RWPE1 (cell line): ENCODE data around the gene SETD1B.
"Not testable (repeated sequence)": the region's sequence is repeated elsewhere in the genome, so short reads cannot be mapped to it uniquely, and the experiment has no call there.

Source experiments
- CTCF ChIA-PET: fragments of 350-600 bp; sonication (Branson Sonifier 250); formaldehyde crosslinking; extraction: SDS; loops from one replicate; lab custom pipeline; 2021; lab: Yijun Ruan, JAX
- POLR2A ChIA-PET: fragments of 400-600 bp; formaldehyde crosslinking; extraction: SDS; loops from one replicate; lab custom pipeline; 2020; ENCODE audit warnings: antibody characterized with exemption; ENCODE audit not compliant: low non-redundant PET; lab: Yijun Ruan, JAX
- DNase-seq: peaks from one replicate; pipeline ENCODE4 v3.0.0; 2012; ENCODE audit warnings: low spot score
- H3K27ac ChIP-seq: fragments of 450-650 bp; 2 replicates; pipeline ENCODE4 v1.5.1; 2017
- TF ChIP-seq, protein P1 (sequence below): fragments of 450-650 bp; conservative IDR thresholded peaks from 2 replicates; pipeline ENCODE4 v1.5.1; 2017; ENCODE audit warnings: low read depth, mild to moderate bottlenecking

The SETD1B gene

DNA sequence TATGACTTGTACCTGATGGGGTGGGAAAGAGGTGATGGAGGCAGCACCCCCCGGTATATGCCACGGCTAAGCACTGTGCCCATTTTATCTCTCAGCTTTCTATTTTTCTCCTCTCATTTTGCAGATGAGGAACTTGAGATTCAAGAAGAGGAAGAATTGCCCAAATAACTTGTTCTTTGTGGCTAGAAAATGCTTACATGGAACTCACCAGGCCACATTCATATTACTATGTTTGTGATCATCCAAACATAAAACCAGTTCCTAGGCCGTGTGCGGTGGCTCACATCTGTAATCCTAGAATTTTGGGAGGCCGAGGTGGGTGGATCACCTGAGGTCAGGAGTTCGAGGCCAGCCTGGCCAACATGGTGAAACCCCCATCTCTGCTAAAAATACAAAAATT, 70.3 kb downstream of the SETD1B start:
- no peak for DNase-seq
- TF ChIP-seq, protein P1, sequence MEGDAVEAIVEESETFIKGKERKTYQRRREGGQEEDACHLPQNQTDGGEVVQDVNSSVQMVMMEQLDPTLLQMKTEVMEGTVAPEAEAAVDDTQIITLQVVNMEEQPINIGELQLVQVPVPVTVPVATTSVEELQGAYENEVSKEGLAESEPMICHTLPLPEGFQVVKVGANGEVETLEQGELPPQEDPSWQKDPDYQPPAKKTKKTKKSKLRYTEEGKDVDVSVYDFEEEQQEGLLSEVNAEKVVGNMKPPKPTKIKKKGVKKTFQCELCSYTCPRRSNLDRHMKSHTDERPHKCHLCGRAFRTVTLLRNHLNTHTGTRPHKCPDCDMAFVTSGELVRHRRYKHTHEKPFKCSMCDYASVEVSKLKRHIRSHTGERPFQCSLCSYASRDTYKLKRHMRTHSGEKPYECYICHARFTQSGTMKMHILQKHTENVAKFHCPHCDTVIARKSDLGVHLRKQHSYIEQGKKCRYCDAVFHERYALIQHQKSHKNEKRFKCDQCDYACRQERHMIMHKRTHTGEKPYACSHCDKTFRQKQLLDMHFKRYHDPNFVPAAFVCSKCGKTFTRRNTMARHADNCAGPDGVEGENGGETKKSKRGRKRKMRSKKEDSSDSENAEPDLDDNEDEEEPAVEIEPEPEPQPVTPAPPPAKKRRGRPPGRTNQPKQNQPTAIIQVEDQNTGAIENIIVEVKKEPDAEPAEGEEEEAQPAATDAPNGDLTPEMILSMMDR: no peak
- no peak overlapping the region for H3K27ac ChIP-seq
- POLR2A ChIA-PET: no interaction called here
- CTCF ChIA-PET: no interaction called here

DNA sequence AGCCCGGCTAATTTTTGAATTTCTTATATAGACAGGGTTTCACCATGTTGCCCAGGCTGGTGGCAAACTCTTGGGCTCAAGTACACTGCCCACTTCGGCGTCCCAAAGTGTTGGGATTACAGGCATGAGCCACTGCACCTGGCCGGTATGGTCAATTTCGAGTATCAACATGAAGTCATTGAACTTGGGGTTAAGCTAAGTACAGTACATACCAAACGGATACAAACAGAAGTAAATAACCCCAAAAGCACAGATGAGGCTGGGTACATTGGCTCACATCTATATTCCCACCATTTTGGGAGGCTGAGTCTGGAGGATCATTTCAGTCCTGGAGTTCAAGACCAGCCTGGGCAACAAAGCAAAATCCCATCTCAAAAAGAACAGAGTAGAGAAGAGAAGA, 71.8 kb downstream of the SETD1B start:
- TF ChIP-seq, protein P1: no peak
- no peak overlapping the region for H3K27ac ChIP-seq
- ChIA-PET CTCF (no interaction called here), POLR2A (no interaction called here)
- DNase-seq: no peak

DNA sequence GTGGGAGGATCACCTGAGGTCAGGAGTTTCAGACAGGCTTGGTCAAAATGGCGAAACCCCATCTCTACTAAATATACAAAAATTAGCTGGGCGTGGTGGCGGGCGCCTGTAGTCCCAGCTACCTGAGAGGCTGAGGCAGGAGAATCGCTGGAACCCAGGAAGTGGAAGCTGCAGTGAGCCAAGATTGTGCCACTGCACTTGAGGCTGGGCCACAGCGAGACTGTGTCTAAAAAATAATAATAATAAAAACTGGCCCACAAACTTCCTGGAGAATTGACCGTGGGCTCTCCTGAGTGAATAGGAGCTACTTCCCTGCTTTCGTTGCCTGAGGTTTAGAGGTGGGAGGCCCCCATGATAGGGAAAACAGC, 72.3 kb downstream of the SETD1B start:
- H3K27ac ChIP-seq, DNase-seq, CTCF ChIA-PET, POLR2A ChIA-PET: not testable (repeated sequence)
